Activated T-cell treated with anti-CD3 and anti-CD28 coated beads, Interleukin-2, amount 50 U/mL, for 1 hour (primary cell): ENCODE measurements around the gene REXO1.
"Not testable (repeated sequence)": the region's sequence is repeated elsewhere in the genome, so short reads cannot be mapped to it uniquely, and the experiment has no call there.

Experiments
- DNase-seq: peaks from one replicate; pipeline ENCODE4 v3.0.0-alpha.2; 2020

The REXO1 gene

GRCh38 chr19:1876496-1877279 is 28.4 kb upstream of the REXO1 start:
- DNase-seq, result not testable (repeated sequence)

- DNase-seq, result peak; percentile 85
Observed at GRCh38 chr19:1875646-1876495, 27.6 kb upstream of the REXO1 start.

GRCh38 chr19:1875265-1875645 is 27.0 kb upstream of the REXO1 start:
- not testable (repeated sequence) for DNase-seq

GRCh38 chr19:1874554-1875185 is 26.4 kb upstream of the REXO1 start:
- peak; percentile 44 for DNase-seq

DNA sequence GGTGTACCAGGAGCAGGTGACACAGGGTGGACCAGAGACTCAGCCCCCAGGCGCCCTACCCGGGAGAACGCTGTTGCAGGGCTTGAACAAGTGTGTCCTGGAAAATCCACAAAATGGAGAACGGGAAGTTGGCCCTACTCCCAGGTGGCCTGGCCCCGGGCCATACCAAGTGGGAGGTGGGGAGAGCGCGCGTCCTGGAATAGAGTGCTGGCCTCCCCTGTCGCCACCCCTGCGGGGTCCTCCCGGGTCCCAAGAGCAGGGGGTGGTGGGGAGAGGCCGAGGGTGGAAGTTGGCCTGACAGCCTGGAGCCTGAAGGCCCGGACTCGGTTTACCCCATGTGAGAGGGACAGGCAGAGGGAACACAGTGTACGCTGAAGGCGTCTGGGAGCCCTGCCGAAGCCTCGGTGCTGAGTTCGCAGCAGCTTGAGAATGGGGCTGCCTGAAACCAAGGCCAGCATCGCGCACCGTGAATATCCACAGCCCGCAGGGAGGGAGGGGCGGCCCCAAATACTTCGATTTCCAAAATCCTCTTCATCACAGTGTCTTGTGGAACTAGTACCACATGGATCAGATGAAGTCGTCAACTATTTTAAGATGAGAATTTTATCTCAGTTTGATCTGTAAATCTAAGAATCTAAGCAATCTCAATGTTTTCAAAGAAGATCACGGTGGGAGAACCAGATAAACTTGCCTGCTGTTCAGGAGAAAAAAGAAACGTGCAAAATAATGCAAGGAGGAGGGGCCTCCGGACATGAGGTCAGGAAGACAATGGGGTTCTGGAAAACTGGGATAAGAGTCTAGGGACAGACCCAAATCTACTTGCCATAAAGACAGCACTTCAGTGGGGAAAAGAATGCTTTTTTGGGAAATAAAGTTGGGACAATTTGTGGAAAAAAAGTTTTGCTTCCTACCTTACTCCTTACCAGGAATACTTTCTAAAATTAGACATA is 25.5 kb upstream of the REXO1 start:
- DNase-seq, result no peak

GRCh38 chr19:1872807-1873523 is 24.7 kb upstream of the REXO1 start:
- DNase-seq, result no peak

- no peak for DNase-seq
Observed at GRCh38 chr19:1871630-1872029, 23.3 kb upstream of the REXO1 start.

DNA sequence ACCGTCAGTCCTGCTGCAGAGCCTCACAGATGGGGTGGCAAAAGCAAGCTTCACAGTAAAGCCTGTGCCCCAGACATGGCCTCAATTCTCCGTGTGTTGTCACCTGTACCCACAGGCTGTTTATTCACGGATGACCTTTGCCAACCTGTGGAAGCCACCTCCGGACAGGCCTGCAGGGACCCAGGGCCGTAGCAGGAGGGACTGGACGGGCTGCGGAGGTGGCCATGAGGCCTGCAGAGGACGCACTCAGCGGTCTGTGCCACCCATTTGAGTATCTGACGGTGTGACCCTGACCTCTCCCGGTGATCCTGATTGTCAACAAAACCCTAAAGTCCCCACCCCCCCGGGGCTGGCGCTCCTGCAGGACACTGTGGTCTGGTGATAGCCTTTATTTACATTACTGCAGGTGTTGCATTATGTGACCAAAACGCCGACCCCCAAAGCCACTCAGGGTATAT is 22.9 kb upstream of the REXO1 start:
- DNase-seq, result no peak

DNA sequence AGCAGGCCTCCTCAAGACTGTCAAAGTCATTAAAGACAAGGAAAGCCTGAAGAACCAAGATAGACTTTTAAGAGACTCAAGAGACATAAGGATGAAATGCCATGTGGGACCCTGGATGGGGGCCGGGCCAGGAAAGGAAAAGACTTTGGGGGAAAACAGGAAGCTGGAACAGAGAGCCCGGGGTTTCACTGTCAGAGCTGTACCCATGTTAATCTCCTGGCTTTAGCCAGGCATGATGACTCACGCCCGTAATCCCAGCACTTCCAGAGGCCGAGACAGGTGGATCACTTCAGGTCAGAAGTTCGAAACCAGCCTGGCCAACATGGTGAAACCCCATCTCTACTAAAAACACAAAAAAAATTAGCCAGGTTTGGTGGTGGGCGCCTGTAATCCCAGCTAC is 20.7 kb upstream of the REXO1 start:
- no peak for DNase-seq

DNA sequence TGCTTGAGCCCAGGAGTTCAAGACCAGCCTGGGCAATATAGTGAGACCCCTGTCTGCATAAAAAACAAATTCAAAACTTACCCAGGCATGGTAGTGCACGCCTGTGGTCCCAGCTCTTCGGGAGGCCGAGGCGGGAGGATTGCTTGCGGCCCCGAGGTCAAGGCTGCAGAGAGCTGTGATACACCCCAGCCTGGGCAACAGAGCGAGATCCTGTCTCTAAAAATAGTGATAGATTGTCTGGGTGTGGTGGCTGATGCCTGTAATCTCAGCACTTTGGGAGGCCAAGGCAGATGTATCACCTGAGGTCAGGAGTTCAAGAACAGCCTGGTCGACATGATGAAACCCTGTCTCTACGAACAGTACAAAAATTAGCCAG is 19.1 kb upstream of the REXO1 start:
- no peak for DNase-seq

GRCh38 chr19:1866693-1867348 is 18.5 kb upstream of the REXO1 start:
- DNase-seq, result no peak

DNA sequence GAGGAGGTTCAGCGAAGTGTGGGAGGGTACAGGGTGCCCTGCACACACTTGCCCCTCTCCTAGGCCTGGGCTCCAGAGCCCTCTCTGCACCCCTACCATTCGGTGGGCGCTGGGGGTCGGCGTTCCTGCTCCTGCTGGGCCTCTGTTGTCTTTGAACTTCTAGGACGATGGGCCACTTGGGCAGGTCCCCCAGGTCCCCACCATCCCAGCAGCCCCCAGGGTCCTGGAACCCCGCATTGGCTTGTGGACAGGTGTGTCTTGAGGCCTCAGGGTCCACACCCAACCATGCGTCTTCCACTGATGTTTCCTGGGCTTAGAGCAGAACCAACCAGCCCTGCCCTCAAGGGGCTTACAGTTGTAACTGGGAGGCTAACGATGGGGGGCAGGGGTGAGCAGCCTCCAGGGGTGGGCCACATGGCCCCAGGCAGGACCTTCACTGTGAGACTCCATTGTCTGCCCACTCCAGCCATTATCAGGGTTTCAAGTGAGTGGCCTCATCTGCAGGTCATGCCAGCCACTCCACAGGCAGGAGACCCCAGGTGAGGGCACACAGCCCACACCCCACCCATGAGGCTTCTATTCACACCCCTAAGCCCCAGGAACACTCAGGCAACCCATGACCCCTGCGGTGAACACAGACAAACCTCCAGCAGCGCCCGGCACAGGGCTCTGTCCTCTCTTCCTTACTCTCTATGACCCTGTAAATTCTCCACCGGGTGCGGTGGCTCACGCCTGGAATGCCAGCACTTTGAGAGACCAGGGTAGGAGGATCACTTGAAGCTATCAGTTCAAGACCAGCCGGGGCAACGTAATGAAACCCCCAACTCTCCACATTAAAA is 17.1 kb upstream of the REXO1 start:
- DNase-seq, result no peak

DNA sequence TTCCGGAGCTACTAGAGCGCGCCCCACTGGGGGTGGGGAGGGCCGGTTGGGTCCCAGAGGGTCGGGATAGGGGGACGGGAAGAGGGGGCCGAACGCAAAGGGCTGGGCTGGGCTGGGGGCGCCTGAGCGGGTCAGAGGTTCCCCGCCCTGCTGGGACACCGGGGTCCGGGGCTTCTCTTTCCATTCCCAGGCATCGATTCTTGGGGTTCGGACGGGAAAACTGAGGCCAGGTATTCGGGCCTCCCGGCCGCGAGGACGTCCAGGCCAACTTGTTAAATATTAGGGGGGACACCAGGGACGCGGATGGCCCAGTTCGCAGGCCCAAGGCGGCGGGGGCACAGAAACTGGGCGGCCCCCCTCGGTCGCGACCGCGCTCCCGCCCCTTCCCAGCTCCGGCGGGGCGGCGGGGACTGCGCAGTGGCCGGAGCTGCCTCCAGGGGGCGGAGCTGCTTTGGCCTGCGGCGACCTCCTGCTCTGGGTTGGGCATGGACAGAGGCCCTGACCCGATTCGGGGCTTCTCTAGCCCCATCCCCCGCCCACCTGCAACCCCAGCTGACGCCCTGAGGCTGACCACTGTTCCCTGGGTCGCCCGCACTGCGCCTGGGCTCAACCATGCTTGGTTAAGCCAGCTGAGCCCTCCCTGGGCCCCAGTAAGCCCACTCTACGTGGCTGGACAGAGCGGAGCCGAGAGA is 16.3 kb upstream of the REXO1 start:
- peak; percentile 70 for DNase-seq

- peak; percentile 94 for DNase-seq
Observed at GRCh38 chr19:1863638-1864479, 15.6 kb upstream of the REXO1 start.

GRCh38 chr19:1863328-1863637 is 15.0 kb upstream of the REXO1 start, which contains the start of gene KLF16:
Gene KLF16 (minus strand): TSS chr19:1863579. CDS start chr19:1863497, 82 bp downstream.
- DNase-seq, result no peak

- peak; percentile 71 for DNase-seq
Observed at GRCh38 chr19:1862424-1863327, 14.4 kb upstream of the REXO1 start.

- no peak for DNase-seq
Observed at GRCh38 chr19:1862068-1862423, 13.8 kb upstream of the REXO1 start.

DNA sequence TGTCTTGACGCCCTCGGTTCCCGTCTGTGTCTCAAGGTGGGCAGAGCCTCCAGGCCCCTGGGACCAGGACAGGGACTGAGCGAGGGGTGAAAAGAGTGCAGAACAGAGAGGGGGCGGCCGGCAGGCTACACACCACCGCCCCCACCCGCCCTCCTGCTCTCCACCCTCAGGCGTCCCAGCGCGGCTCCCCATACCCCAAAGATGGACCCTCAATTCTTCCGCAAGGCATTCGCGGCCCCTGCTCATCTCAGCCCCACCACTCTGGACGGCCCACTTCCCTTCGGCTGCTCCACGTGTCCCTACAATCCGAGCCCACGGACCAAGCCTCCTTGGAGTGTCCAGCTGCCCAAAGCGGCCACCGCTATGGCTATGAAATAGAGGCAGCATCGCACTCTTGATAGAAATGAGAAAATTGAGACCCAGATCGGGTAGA is 13.3 kb upstream of the REXO1 start:
- DNase-seq, result no peak
